Measurements from ENCODE around the gene NCOA1.

DNA sequence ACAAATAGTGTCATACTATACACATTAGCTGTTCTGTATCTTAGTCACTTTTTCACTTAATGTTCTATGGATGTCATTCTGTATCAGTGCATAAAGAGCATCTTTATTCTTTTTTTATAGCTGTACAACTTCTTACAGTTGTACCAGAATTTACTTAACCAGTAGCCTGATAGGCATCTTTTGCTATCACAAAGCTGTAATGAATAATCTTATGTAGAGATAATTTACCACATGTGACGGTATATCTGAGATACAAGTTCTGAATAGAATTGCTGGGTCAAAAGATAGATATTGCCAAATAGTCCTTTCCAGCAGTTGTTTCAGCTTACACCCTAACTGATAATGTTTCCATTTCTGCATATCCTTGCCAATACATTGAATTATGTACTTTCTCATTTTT lies 232.1 kb downstream of the NCOA1 start:
- TF ChIP-seq GATA2 (CRISPR knock-in tag; IDR thresholded peaks at IDR 0.05) (peak; percentile 12; the same call in 1 of the 2 replicates), CTCF (IDR thresholded peaks at IDR 0.05) (no peak), POLR2AphosphoS5 (IDR thresholded peaks at IDR 0.05; ENCODE audit: low read depth, low read length) (no peak), GABPA (IDR thresholded peaks at IDR 0.05; ENCODE audit: low read depth) (no peak), EP300 (IDR thresholded peaks at IDR 0.05; ENCODE audit: borderline replicate concordance in 1 of 2, low read depth in 1 of 2, low read length in 1 of 2) (no peak), USF2 (IDR thresholded peaks at IDR 0.05; ENCODE audit: borderline replicate concordance, low read depth, low read length) (no peak), RAD21 (IDR thresholded peaks at IDR 0.05; ENCODE audit: low read length) (no peak)
- TF ChIP-seq, protein P1, sequence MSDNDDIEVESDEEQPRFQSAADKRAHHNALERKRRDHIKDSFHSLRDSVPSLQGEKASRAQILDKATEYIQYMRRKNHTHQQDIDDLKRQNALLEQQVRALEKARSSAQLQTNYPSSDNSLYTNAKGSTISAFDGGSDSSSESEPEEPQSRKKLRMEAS (IDR thresholded peaks at IDR 0.05; ENCODE audit: low read depth) = no peak
